NCI-H1092 (cell line): Measurements from ENCODE around the gene TOR4A.
"Not testable (repeated sequence)": the region's sequence is repeated elsewhere in the genome, so short reads cannot be mapped to it uniquely, and the experiment has no call there.

ENCODE experiments used
- DNase-seq: peaks from one replicate; lab custom pipeline; 2025; lab: John Stamatoyannopoulos, UW

TOR4A gene

GRCh38 chr9:137318602-137319001 is 41.1 kb downstream of the TOR4A start:
- DNase-seq: no peak

GRCh38 chr9:137319011-137319738 is 41.6 kb downstream of the TOR4A start:
- DNase-seq: no peak

- no peak for DNase-seq
Measured at GRCh38 chr9:137319739-137320551, 42.4 kb downstream of the TOR4A start.

DNA sequence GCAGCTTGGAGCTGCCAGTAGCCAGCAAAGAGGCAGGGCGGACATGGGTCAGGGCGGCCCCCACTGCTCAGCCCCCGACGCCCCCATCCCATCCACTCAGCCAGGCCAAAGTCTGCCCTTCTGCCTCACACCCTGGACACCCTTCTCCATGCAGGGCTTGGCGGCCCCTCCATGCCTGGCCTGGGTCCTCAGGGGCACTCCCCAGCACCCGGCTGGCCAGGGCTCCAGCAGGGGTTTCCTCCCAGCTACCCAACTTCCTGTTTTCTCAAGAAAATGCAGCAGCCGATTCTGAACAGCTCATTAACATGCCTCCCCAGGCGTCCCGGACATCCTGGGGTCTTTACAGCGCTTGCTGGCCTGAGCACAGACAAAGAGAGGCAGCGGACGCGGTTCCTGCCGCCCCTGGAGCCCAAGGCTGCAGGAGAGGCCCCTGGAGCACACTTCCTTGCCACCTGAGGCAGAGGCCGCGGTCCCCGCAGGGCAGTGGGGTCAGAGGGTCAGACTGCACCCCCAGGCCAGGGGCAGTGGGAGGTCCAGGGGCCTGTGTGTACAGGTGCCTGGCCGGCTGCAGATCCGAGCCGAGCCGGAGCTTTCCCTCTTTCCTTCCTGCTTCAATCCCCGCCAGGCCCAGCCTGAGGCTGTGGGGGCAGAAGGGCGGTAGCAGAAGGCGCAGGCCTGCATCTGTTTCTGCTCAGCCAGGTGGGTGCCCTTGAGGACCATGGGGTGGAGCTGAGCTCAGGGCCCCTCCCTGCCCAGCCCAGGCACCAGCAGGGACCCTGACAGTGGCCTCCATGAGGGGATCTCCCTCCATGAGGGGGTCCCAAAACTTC is 43.2 kb downstream of the TOR4A start:
- no peak for DNase-seq

- no peak for DNase-seq
Measured at GRCh38 chr9:137321726-137322361, 44.3 kb downstream of the TOR4A start.

DNA sequence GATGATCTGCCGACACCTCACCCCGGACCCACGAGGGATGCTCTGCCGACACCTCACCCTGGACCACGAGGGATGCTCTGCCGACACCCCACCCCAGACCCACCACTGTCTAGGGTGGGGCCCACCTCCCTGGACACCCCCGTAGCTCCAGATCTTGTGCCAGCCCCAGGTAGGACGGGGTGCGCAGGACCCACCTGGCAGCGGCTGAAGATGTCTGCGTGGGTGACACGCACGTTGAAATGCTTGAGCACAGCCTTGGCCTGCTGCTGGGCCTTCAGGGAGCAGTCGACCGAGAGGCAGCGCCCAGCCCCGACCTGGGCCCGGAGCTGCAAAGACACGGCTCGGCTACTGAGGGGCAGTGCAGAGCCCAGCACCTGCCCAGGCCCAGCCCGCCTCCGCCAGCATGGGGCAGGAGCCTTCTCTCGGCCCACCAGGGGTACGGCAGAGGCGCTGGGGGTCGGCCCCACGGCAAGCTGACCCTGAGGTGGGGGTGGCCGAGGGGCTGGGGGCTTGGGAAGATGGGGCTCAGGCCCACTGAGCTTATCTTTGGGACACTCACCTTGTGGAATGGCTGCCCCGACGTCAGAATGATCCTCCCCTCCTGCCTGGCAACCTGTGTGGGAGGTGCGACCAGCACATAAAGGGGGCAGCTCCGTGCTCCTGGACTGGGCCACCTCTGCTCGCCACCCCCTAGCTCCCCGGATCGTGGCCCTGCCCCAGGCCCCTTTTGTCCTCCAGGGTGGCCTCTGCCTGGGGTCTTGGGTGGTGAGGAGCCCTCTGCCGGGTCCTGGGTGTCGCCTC is 46.2 kb downstream of the TOR4A start:
- DNase-seq: no peak

DNA sequence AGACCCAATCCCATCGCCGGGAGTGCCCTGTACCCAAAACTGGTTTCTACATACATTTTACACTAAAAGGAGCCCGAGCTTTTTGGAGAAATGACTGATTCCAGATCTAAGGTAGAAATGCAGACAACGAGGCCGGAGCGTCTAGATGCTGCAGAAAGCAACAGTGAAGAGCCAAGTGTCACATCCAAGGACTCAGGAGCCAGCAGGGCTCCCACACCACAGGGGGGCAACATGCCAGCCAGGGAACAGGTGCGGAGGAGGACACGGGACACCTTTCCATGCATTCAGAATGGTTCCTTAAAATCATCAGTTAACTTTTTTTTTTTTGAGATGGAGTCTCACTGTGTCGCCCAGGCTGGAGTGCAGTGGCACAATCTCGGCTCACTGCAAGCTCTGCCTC is 47.6 kb downstream of the TOR4A start:
- DNase-seq: no peak

GRCh38 chr9:137325799-137326198 is 48.3 kb downstream of the TOR4A start:
- no peak for DNase-seq

DNA sequence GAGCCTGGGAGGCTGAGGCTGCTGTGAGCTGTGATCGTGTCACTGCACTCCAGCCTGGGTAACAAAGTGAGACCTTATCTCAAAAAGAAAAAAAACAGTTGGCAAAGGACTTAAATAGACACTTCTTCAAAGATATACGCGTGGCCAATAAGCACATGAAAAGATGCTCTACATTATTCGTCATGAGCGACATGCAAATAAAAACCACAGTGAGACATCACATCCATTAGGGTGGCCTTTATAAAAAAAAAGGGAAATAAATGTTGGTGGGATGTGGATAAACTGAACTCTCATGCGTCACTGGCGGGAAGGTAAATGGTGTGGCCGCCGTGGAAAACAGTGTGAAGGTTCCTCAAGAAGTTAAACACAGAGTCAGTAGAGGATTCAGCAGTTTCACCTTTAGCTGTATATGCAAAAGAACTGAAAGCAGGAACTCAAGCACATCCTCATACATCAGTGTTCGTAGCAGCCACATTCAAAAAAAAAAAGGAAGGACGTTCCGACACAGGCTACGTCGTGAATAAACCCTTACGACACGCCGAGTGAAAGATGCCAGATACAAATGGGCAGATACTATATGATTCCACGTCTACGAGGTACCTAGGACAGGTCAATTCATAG is 49.0 kb downstream of the TOR4A start:
- no peak for DNase-seq

- DNase-seq: not testable (repeated sequence)
Measured at GRCh38 chr9:137327641-137328550, 50.4 kb downstream of the TOR4A start.

DNA sequence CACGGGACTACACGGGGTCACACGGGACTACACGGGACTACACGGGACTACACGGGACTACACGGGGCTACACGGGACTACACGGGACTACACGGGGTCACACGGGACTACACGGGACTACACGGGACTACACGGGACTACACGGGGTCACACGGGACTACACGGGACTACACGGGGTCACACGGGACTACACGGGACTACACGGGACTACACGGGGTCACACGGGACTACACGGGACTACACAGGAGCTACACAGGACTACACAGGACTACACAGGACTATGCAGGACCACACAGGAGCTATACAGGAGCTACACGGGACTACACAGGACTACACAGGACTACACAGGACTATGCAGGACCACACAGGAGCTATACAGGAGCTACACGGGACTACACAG is 52.1 kb downstream of the TOR4A start:
- not testable (repeated sequence) for DNase-seq

DNA sequence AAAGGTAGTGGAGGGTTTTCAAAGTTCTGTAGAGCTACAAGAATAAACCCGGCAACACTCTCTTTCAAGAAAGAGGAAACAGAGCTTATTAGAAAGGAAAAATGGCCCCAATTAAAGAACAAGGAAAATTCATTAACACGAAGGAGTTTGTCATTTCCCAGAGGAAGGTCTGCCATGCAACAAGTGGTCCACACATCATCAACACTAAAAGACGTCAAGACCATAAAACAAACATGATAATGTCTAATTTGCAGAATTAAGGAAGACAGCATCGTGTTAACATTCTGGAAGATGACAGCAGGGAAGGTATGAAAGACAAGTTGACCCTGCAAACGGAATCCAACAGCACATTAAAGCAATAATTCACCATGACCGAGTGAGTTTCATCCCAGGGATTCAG is 53.2 kb downstream of the TOR4A start:
- DNase-seq: no peak

GRCh38 chr9:137331929-137332328 is 54.4 kb downstream of the TOR4A start:
- no peak for DNase-seq
